ENCODE data around the gene SAP30.
A peak's percentile ranks its signal among the peaks of the same experiment; 100 is the strongest.

The SAP30 gene, protein sequence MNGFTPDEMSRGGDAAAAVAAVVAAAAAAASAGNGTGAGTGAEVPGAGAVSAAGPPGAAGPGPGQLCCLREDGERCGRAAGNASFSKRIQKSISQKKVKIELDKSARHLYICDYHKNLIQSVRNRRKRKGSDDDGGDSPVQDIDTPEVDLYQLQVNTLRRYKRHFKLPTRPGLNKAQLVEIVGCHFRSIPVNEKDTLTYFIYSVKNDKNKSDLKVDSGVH

DNA sequence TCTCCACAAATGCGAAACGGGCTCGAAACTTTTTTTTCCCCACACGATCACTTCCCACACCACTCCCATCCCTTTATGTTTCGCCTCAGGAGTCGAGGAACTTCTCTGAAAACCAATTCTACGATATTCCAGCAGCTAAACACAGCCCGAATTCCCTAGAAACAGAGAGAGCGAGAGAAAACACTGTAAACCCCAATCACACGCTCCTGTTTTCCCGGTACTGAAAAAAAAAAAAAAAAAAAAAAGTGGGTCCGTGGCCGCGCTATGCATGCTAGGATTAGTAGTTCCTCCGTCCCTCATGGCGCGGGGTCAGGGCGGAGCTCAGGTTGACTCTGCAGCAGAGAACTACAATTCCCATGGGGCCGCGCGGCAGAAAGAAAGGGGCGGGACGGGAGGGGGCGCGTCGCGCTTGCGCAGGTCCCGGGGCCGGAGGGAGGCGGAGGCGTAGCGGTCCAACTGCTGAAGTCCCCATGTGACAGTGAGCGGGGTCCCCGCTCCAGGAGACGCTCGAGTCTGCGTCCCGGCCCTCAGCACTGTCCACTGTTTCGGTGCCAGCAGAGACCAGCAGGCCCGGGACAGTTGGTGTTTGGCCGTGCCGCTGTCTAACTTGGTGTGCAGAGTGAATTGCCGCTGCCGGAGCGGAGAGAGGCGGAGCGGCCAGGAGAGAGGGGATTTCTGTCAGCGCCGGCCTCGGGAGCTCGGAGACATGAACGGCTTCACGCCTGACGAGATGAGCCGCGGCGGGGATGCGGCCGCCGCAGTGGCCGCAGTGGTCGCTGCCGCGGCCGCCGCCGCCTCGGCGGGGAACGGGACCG, at the start of gene SAP30:
TSS of gene SAP30 (plus strand) at position 478 of the 815 bp plus-strand sequence. CDS start at position 707, 229 bp downstream.
- peak; percentile 83 for DNase-seq

DNA sequence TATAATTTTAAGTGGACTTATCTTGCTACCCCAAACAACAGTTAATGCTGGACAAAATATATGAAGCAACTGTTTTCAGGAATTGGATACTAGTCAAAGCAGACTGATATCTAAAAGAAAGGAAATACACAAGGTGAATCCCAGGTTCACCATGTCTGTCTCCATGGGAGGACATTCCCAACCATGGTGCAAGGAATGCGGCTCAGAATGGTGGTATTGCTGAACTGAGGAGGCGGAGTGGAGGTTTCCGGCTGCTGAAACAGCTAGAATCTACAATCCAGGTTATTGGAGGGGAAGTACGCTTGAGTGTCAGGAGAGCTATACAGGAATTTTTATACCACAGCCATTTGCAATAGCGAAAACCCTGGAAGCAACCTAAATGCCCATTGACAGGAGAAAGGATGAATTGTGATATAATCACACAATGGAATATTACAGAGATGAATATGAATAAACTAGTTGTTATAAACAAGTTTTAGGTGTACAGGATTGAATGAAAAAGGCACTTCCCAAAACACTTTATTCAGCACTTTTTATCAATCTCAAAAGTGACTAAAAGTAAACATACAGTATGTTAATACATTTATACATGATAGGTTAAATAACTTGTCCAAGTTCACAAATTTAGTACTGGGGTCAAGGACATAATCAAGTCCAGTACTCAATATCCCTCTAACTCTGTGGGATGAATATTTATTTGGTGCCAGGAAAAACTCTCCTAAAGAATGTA, 45.6 kb upstream of the SAP30 start:
- DNase-seq, result no peak

DNA sequence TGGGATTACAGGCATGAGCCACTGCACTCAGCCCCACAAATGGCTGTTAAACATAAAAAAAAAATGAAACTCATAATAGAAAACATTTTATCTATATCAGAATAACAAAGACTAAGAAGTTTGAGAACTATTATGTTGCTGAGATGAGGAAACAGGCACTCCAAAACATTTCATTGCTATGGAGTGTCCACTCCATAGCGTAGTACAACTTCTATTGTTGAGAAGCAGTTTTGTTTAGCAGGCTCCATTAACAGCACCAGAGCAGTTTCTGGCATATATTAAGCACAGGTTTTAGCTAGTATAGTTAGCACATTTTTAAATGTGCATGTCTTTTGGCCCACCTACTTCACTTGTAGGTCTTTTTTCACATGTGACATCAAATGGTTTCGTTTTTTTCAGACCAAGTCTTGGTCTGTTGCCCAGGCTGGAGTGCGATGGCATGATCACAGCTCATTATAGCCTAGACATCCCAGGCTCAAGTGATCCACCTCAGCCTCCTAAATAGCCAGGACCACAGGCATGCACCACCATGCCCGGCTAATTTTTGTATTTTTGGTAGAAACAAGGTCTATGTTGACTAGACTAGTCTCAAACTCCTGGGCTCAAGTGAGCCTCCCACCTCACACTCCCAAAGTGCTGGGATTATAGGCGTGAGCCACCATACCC, 42.4 kb upstream of the SAP30 start:
- DNase-seq, result no peak

DNA sequence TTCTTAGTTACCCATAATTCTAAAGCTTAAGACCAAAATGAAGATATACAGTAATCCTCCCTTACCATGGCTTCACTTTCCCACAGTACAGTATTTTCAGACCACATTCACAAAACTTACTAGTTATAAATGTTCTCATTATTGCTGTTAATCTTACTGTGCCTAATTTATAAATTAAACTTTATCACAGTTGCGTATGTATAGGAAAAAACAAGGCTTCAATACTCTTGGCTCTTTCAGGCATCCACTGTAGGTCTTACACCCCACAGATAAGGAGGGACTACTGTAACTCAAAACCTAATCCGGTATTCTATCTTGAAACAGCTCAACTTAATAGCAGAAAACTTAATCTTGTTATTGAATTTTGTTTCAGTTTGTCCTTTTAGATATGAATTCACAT, 40.2 kb upstream of the SAP30 start:
- DNase-seq, result no peak

DNA sequence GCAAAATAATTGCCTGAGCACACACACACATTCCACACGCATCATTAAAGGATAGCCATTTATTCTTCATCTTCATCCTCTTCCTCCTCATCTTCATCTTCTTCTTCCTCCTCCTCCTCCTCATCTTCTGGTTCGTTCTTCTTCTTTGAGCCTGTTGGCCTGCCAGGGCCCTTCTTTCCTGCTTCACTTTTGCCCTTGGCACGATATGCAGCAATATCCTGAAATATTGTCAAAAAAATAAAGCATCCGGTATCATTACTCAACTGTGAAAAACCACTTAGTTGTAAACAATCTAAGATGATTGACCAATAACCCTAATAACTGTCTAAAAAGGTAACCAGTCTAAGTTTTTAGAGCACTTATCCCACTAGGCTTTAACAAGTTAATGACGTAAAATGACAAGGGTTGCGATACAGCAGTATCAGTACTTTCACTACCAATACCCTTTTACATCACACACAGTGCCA, 38.7 kb upstream of the SAP30 start:
- DNase-seq, result no peak

DNA sequence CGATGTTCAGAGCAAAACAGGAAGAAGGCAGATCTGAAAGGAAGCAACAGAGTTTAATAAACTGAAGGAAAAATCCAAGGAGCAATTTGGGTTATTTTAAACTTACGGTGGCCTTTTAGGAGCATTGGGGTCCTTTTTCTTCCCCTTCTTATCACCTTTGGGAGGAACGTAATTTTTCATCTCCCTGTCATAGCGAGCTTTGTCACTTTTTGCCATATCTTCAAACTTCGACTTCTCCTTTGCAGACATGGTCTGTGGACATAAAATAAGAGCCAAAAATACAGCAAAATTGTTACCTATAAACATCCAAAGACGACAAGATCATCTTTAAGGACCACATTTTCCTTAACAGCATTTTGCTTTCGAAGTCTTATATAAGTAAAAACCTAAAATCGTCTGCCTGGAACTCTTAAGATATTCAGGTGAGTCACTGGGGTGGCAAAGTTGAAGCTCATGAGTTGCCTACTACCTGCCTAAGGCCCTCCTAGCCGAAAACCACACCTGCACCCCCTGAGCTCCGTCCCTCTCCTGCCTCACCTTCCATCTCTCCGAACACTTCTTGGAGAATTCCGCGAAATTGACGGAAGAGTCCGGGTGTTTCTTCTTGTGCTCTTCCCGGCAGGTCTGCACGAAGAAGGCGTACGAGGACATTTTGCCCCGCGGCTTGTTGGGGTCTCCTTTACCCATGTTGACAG, 37.6 kb upstream of the SAP30 start:
- no peak for DNase-seq

DNA sequence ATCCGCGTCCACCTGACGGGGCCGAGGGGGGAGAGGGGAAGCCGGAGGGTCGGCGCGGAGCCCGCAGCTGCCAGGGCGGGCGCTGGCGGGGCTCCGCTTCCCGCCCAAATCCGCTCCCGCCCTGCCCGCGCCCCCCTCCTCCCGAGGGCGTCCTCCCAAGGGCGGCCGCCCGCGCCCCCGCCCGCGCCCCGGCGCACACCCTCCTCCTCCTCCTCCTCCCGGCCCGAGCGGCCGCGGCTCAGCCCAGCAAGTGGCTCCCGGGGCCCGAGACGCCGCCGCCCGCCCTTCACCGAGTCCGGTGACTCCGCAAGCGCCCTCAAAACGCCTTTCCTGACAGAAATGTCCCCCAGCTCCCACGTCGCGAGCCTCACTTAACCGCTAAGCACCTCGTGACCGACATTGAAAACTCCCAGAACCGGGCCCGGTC, 37.1 kb upstream of the SAP30 start:
- DNase-seq, result peak; percentile 36

DNA sequence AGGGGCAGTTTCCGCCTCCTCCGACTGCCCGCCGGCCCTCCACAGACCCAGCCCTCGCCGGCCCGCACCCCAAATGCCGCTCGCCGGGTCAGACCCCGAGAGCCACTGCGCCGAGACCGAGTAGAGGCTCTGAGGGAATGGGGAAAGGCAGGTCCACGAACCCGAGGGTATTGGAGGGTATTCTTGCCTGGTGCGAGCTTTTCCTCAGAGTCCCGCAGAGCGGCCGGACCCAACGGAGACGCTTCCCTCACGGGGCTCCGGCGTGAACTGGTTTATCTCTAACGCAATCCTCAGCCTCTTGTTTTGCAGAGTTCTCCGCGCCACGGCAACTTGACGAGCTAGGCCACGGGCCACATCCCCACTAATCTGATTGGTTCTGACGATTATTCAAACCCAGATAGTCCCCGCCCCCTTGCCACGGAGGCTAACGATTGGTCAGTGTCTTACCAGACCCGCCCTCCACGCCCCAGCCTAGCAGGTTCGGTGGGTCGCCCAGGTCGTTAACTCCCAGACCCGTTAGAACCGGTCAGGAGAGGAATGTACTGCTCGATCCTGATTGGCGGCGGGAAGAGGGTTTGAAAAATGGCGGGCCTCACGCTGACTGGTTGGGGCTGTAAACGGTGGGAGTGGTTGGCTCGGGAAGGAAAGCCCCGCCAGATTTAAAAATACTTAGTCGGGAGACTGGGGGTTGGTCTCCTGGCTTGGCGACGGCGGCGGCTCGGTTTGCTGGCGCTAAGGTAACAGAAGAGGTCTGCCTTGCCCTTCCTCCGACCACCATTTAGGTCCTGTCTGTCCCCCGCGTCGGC, 36.5 kb upstream of the SAP30 start, which contains the start of gene HMGB2:
TSS of gene HMGB2 (minus strand) at position 274 of the 806 bp plus-strand sequence. CDS start 709 bp downstream, outside the sequence.
- DNase-seq, result peak; percentile 96

DNA sequence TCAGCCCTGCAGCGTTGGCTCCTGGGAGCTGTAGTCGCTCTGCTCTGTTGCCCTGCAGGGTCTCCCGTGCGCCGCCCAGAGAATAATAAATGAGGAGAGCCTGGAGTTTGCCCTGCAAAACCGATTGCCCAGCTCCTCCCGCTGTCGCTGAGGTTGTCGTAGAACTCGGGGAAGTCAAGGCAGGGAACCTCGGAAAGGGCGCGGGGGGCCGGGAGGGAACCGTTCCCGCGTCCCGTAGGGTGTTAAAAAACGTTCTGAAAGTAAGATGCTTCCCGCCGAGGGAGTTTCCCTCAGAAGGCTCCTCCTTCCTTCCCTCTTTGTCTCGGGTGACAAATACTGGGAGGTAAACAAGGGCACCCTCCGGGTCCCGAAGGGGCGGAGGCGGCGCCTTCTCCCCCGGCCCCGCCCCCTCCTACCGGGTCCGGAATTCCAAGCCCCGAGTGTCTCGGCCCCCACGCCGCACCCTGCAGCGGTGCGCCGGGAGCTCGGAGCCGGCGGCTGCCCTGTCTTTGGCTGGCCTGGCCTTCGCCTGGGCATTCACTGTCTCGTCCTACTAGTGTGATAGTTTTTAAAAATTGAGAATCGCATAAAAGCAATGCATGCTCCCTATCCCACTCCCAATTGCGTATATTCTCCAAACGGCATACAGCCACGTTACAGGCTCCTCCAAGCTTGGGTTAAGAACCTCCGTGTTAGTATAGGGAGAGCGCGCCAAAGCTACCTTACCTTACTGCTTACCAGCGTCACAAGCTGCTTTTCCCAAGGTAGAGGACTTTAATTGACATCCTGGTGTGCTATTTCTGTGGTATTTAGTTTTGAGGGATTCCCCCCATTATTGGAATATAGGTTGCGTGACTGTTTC, 35.6 kb upstream of the SAP30 start:
- peak; percentile 60 for DNase-seq

DNA sequence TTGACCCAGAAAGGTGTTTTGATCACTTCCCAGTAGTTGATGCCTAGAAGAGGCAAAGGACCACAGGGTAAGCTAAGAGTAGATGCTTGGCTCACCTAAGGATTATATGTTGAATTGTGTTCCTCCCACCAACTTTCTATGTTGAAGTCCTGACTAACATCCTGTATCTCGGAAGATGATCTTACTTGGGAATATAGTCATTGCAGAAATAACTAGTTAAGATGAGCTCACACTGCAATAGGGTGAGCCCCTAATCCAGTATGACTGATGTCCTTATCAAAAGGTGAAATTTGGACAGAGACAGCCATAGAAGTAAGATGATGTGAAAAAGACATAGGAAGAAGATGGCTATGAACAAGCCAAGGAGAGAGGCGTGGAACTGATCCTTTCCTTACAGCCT, 33.3 kb upstream of the SAP30 start:
- DNase-seq, result no peak

DNA sequence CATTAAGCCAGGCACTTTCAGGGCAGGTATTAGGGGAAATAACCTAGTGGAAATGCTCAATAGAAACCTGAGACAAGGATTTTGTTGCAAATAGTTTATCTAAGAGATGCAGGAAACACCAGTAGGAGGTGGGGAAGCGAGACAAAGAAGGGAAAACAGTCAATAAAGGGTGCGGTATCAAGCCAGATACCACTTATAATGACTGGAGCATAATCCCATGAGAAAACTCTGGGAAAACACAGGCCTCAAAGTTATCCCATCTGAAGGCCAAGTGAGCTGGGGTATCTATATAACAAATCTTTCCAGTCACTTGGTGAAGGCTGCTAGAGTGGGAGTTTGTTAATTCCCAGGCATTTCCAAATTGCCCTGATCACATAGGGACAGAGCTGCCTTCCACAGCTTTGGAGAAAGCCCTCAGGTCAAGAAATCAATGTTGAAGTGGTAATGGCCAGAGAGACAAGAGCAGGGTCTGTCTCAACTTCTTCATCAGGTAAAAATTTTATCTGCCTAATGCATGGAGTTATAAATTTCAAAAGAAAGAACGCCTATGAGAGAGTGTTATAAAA, 26.8 kb upstream of the SAP30 start:
- DNase-seq, result no peak

DNA sequence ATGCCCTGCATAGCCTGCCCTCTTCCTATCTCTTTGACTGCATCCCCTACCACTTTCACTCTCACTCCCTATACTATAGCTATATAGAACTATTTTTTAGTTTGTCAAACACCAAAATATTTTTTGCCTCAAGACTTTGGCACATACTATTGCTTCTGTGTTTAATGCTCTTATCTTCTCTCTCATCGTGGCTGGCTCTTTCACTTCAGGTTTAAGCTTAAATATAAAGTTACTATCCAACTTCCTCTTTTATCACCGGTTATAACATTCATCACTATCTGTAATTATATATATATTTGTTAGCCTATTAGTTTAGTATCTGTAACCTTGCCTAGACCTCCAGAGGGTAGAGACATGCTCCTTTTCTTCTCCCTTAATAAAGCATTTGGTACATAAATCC, 25.1 kb upstream of the SAP30 start:
- no peak for DNase-seq

DNA sequence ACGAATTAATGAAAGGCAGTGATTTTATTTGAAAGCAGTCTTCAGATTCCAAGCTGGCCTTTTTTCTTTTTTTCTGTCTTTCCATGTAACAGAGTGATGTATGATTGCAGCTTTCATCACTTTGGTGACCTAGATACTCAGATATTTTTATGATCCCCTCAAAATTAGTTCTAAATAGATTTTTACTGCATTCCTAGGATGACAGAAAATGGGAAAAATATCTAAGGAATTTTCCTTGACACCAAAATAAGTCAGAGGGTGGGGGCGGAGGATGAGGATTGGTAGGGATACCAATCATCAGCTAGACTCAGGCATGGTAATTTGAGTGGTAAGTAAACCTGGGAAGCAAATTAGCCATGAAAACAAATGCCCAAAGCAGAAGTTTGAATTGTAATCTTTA, 24.7 kb upstream of the SAP30 start:
- DNase-seq, result no peak

DNA sequence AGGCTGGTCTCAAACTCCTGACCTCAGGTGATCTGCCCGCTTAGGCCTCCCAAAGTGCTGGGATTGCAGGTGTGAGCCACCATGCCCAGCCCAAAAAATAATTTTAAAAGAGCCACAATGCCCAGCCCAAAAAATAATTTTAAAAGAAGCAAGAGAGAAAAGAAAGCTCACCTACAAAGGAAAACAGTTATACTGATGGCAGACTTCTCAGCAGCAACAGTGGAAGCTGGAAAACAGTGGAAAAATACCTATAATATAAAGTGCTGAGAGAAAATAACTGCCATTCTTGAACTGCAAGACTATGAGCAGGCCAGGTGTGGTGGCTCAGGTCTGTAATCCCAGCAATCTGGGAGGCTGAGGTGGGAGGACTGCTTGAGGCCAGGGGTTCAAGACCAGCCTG, 23.3 kb upstream of the SAP30 start:
- DNase-seq, result no peak

DNA sequence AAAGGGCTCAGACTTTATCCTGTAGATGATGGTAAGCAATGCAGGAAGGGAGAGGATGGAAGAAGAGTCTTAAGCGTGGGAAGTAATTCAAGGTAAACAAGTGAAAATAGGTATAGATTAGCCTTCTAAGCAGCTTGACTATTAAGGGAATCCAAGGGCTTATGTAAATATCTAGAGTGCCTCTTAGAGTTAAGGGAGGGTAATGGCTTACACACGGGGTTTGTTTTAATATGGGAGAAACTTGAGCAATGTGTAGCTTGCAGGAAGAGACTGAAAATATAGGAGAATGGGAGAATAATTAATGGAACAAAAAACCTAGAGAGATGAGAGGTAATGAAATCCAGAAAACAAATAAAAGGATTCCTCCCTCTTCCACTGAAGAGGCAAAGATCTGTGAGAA, 12.8 kb upstream of the SAP30 start:
- DNase-seq, result no peak

DNA sequence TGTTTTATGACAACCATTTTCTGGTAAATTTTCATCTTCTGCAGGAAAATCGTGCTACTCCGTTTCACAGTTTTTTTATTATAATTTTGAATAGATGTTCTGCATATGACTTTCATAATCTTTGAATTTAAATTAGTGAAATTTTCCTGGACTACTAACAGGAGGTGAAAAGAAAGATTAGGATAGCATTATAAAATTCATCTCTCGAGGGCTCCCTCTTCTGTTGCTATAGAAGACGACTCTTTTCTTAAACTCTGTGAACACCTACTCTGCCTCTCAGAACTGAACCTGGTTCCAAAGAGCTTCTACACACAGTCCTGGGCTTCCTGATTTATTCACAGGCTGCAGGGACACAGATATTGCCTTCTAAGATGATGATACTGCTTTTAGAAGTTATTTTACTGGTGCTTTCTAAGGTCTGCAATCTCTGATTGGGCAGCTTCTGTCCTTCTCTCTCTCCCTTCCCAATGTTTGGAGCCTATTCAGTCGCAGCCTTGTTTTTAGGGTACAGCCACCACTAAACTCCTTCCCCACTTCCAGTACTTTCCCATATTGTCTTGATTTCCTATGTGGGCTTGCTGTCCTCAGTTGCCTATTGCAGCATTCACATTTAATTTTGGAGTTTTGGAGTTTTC, 10.1 kb upstream of the SAP30 start:
- no peak for DNase-seq

DNA sequence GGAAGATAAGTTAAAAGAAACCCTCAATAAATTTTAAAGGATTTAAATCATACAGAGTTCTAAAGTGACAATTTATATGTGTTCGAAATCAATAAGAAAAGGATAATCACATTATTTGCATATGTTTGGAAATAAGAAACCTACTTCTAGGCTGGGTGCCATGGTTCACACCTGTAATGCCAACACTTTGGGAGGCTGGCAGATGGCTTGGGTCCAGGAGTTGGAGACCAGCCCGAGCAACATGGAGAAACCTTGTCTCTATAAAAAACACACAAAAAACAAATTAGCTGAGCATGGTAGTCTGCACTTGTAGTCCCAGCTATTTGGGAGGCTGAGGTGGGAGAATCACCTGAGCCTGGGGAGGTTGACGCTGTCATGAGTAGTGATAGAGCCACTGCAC, 8.1 kb upstream of the SAP30 start:
- DNase-seq, result no peak

DNA sequence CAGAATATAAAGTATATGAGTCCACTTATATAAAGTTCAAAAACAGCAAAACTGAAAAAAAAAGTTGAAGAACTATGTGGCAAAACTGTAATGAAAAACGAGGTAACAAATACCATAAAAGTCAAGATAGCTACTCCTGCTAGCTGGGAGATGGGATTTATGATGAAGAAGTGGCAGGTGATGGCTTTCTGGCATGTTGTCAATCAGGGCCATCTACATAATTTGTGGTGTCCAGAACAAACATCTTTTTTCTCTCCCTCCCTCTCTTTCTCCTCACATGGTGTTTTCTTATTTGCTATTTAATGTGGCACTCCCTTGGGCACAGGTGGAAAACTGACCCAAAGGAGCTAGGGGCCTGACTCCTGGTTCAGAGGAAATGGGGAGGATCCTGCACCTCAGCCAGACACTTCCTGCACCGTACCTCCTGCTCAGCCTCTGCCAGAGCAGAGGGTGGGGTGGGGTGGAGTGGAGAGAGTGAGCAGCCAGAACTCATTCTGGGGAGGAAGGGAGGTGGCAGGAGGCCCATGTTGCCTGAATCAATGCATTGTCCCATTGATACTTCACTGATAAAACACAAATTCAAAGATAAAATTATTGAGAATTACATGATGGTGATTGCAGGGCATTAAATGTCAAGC, 5.3 kb upstream of the SAP30 start:
- DNase-seq, result no peak

DNA sequence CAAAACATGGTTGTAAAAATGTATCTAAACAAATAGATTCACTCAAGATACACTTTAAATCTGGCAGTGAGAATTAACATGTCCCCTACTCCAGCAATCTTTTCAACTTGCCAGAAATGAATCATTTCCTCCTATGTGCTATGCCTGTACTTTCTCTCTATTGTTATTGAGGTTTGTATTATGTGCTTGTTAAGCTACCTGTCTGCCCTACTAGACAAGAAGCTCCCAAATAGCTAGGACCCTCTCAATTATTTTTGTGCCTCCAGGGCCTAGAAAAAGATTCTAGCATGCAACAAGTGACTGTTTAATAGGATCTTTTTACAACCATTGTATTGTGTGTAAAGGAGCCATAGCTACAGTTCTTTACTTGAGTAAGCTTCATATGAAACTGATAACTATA, 3.5 kb upstream of the SAP30 start:
- DNase-seq, result no peak

Measured in NCI-H510A (cell line).